ENCODE results near the gene COPG1.
A peak's percentile ranks its signal among the peaks of the same experiment; 100 is the strongest.

COPG1 gene

GRCh38 chr3:129278966-129279906 is 29.8 kb downstream of the COPG1 start:
- FAIRE-seq = no peak

DNA sequence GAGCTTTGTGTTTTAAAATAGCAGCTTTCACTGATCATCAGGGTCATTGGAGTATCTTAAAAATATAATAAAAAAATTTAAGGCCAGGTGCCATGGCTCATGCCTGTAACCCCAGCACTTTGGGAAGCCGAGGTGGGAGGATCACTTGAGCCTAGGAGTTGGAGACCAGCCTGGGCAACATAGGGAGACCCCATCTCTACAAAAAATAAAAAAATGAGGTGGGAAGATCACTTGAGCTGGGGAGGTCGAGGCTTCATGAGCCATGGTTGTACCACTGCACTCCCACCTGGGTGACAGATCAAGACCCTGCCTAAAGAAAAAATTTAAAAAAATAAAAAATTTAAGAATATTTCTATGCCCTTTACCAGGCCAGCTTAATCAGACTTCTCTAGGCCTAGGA is 30.8 kb downstream of the COPG1 start:
- FAIRE-seq = no peak

GRCh38 chr3:129281726-129282125 is 32.3 kb downstream of the COPG1 start:
- no peak for FAIRE-seq

GRCh38 chr3:129282727-129283327 is 33.4 kb downstream of the COPG1 start:
- FAIRE-seq = no peak

DNA sequence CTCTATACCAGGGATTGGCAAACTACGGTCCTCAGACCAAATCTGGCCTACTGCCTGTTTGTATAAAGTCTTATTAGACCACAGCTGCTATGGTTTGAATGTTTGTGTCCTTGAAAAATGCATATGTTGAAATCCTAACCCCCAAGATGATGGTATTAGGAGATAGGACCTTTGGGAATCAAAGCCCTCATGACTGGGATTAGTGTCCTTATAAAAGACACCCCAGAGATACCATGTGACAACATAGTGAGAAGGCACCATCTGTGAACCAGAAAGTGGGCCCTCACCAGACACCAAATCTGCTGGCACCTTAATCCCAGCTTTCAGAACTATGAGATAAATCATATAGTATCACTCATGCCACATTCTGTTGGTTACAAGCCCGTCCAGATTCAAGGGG is 36.7 kb downstream of the COPG1 start:
- no peak for FAIRE-seq

DNA sequence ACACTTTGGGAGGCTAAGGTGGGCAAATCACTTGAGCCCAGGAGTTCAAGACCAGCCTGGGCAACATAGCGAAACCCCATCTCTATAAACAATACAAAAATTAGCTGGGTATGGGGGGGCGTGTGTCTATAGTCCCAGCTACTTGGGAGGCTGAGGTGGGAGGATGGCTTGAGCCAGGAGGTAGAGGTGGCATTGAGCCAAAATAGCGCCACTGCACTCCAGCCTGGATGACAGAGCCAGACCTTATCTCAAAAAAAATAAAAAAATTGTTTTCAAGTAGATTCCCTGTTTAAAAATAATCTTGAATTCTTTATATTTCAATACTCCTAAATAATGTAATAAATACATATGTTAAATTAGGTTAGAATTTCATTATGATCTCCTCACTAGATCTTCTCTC is 39.0 kb downstream of the COPG1 start:
- no peak for FAIRE-seq

GRCh38 chr3:129289201-129289921 is 40.0 kb downstream of the COPG1 start:
- no peak for FAIRE-seq

GRCh38 chr3:129291236-129291886 is 42.0 kb downstream of the COPG1 start:
- peak; percentile 47 for FAIRE-seq

DNA sequence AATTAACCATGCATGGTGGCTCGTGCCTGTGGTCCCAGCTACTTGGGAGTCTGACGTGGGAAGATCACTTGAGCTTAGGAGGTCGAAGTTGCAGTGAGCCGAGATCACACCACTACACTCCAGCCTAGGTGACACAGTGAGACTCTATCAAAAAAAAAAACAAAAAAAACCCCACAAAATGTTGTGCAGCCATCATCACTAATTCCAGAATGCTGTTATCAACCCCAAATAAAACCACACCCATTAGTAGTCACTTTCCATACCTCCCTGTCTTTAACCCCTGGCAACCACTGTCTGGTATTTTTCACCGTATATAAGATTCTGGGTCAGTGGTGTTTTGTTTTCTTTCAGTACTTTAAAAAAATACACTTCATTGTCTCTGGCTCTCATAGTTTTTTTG is 45.9 kb downstream of the COPG1 start:
- no peak for FAIRE-seq

GRCh38 chr3:129304146-129304961 is 54.9 kb downstream of the COPG1 start:
- peak; percentile 42 for FAIRE-seq

DNA sequence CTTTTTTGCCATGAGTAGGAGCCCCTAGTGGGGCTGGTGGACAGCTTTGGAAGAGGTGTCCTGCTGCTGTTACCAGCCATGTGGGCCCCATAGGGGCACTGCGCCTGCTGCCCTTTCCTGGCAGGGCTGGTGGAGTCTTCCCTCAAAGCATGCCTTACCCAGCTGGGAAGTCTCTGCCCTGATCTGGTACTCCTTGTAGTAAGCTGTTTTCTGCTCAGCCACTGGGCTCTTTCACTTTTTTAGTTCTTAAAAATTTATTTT is 55.5 kb downstream of the COPG1 start:
- no peak for FAIRE-seq

DNA sequence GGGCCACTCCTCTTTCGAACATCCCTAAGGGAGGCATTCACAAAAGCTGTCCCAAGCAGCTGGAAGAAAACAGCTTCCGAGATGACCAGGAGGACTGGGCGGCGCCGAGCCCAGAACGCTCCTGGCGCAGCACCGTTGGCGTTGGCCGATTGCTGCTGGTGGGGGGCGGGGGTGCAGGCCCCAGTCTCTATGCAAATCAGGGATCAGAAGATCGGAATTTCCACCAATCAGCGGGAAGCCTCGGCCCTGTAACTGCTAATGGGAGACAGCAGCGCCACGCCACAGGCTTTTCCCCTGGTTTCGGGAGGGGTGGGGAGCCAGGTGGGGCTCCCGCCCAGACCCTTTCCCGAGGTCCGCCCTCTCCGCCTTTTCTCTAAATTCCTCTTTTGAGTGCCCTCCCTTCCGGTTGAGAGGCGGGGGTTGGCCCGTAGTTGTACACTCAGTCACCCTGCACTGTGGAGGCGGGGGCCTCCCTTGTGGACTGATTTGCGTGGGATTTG is 56.2 kb downstream of the COPG1 start:
- no peak for FAIRE-seq

DNA sequence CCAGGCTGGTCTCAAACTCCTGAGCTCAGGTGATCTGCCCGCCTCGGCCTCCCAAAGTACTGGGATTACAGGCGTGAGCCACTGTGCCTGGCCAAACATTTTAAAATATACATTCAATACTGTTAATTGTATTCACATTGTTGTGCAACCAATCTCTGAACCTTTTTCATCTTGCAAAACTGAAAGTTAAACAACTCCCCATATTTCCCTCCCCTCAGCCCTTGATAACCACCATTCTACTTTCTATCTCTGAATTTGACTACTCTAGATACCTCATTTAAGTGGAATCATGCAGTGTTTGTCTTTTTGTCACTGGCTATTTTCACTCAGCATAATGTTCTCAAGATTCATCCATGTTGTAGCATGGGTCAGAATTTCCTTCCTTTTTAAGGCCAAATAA is 59.2 kb downstream of the COPG1 start:
- no peak for FAIRE-seq

GRCh38 chr3:129310111-129311011 is 61.0 kb downstream of the COPG1 start:
- no peak for FAIRE-seq

DNA sequence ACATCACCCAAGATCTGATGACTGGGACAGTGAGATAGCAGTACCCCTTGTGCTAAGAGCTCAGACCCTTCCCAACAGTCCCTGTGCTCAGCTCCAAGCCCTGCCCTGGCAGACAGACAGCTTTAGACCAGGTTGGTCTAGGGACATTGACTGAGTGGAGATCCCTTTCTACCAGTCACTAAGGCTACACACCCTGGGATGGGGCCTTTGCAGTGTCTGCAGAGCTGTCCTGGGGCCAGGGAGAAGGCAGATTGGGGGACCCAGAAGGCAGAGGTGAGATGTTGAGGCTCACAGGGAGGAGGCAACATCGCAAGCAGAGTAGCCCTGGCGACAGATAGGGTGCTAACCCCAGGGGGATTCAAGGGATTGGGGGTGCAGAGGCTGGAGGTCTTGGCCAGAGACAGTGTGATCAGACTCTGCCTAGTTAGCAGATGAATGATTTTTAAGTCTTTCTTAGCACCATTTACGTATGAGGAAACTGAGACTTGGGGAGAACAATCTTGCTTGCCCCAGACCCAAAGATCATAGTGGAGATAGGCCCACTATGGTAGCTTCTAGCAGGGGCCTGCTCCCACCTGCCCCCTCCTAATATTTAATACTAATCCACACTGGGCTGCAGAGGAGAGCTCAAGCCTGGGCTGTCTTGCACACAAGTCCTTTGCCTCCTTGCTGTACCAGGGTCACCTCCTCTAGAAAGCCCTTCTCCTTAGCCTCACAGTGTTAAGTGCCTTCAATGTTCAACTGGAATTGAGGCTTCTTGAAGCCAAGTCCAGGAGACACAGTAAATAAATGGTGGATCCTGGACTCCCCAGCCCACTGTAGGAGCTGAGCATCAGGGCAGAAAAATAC is 61.9 kb downstream of the COPG1 start:
- no peak for FAIRE-seq

GRCh38 chr3:129312021-129312639 is 62.7 kb downstream of the COPG1 start:
- no peak for FAIRE-seq

DNA sequence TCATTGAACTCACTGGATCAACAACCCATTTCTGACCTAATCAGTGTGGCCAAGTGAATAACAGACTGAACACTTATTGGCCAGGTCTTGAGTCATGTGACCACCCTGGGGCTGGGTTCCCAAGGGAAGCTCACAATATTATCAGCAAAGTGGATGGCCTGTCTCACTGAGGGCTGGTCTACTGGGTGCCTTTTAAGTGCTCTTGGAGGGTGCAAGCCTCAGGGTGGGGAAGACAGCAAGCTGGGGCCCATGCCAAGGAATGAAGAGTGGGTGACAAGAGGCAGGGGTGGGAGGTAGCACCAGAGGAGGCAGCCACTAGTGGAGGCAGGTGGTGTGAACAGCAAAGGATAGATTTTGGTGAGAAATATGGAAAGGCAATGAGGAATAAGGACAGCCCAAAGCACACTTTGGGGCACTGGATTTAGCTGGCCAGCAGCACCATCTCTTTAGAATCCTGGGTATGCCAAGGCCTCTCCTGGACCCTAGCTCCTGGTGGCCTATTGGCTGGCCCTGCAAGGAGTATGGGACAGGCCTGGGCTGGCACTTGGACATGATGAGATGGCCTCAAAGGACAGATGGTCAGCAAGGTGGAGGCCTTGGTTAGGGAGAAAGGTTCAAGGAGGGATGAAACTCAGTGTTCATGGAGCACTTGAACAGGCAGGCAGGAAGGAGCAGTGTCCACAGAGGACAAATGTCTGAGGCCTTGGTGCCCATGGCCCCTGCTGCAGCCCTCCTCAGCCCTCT is 63.4 kb downstream of the COPG1 start:
- FAIRE-seq = no peak

DNA sequence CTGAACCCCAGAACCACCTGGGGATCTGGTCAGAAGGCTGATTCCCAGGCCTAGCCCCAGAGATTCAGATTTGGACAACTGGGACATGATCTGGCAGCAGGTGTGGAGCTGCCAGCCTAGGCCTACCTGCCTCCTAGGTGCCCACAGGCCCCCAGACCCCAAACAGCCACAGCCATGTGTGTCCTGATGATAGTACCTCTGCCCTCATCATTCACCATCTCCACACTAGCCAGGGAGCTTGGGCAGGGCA is 63.9 kb downstream of the COPG1 start:
- FAIRE-seq = no peak

DNA sequence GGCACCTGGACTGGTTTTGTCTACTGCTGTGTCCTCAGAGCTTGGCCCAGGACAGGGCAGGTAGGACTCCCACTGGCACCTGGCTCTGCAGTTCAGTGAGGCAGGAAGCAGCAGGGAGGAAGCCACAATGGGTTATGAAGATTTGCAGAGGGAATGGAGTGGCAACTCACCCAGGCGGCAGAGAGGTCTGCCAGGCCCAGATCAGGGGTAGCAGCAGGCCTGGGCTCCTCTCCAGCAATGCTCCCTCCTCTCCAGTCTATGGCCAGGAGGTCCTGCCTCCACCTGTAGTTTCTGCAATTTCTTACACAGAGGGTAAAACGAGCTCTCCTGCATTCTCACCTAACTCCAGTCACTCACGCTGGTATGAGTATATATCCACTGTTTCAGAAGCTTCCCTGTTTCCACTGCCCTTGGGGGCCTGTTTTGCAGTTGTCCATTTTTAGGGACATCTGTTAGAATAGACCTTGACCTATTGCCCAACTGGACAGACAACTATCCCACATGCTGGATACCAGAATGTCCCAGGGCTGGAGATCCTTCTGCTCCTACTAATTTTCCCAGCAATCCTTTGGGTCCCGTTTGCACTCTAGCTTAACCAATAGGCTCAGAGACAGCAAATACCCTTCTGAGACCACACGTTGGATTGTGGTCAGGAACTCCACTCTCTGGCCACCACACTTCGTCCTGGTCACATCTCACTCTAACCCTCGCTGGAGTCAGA is 64.4 kb downstream of the COPG1 start:
- no peak for FAIRE-seq
